DOHH2 (cell line): ENCODE data around the gene ZNF32.

Experiments
- CTCF ChIP-seq: fragments of 200-600 bp; sonication (generic); IDR thresholded peaks from one replicate; pipeline ENCODE4 v1.5.1; 2014; ENCODE audit warnings: antibody characterized with exemption, mild to moderate bottlenecking, low read depth, low read length; ENCODE audit not compliant: poor library complexity, severe bottlenecking
- EZH2phosphoT487 ChIP-seq: fragments of 200-600 bp; sonication (generic); IDR thresholded peaks from 2 replicates; pipeline ENCODE4 v1.6.1; 2017; ENCODE audit warnings: borderline replicate concordance, mild to moderate bottlenecking, antibody characterized with exemption, low read length, moderate library complexity, mixed read lengths

DNA sequence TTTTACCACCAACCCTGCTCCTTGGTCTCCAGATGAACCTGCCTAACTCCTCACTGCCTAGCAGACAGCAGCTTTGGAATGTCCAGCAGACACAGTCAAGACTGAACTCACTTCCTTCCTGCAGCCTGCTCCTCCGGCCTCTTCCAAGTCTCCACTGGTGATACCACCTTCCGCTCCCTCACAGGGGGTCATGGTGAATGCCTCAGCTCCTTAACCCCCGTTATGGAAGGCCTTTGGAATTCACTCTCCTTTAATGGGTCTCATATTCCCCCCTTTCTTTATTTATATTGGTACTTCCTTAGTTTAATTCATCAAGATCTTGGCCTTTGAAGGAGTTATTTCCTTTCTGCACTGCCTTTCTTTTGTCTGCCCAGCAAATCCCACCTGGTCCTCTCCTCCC, 44.9 kb upstream of the ZNF32 start:
- TF ChIP-seq CTCF (no peak), EZH2phosphoT487 (no peak)
